DMS114 treated with DMSO at 0.1 percent for 48 hours (cell line): ENCODE measurements around the gene SEC11A.
"Not testable (repeated sequence)": the region's sequence is repeated elsewhere in the genome, so short reads cannot be mapped to it uniquely, and the experiment has no call there.

Source experiments
- DNase-seq: peaks from one replicate; lab custom pipeline; 2025; ENCODE audit not compliant: unreplicated experiment; lab: John Stamatoyannopoulos, UW

The SEC11A gene

GRCh38 chr15:84645496-84645895 is 70.4 kb downstream of the SEC11A start:
- DNase-seq = no peak

GRCh38 chr15:84643838-84644237 is 72.1 kb downstream of the SEC11A start:
- no peak for DNase-seq

GRCh38 chr15:84642640-84643039 is 73.3 kb downstream of the SEC11A start:
- not testable (repeated sequence) for DNase-seq

- DNase-seq = not testable (repeated sequence)
These were observed 74.1 kb downstream of the SEC11A start for GRCh38 chr15:84641871-84642270.

GRCh38 chr15:84638103-84638502 is 77.8 kb downstream of the SEC11A start:
- no peak for DNase-seq

- DNase-seq = no peak
These were observed 81.6 kb downstream of the SEC11A start for GRCh38 chr15:84634228-84634837.

- no peak for DNase-seq
These were observed 82.4 kb downstream of the SEC11A start for GRCh38 chr15:84633311-84634227.

GRCh38 chr15:84631706-84632272 is 84.2 kb downstream of the SEC11A start:
- DNase-seq = peak; percentile 54

- no peak for DNase-seq
These were observed 86.9 kb downstream of the SEC11A start for GRCh38 chr15:84629033-84629432.

GRCh38 chr15:84625123-84625522 is 90.8 kb downstream of the SEC11A start:
- DNase-seq = no peak

- DNase-seq = no peak
These were observed 91.6 kb downstream of the SEC11A start for GRCh38 chr15:84624359-84624758.

GRCh38 chr15:84621358-84621979 is 94.5 kb downstream of the SEC11A start:
- no peak for DNase-seq

GRCh38 chr15:84620626-84621025 is 95.3 kb downstream of the SEC11A start:
- no peak for DNase-seq
